Gastrocnemius medialis (tissue), 4 donors: ENCODE data around the gene GPR158.

Experiments
- CTCF ChIP-seq, 5 experiments: fragments of 450-650 bp in 3 of 5; fragments of 200-600 bp in 2 of 5; sonication (generic) in 2 of 5; IDR thresholded peaks in 4 of 5; conservative IDR thresholded peaks in 1 of 5; 1 replicate in 4 of 5; 2 replicates in 1 of 5; pipeline ENCODE4 v1.5.1; 2016 to 2019; ENCODE audit warnings: antibody characterized with exemption in 5 of 5, mild to moderate bottlenecking in 3 of 5, moderate library complexity in 3 of 5
- POLR2A ChIP-seq, 2 donors: fragments of 450-650 bp; IDR thresholded peaks; one replicate each; pipeline ENCODE4 v1.6.1; 2017; ENCODE audit warnings: antibody characterized with exemption in 2 of 2, mild to moderate bottlenecking in 2 of 2, moderate library complexity in 2 of 2

GRCh38 chr10:25506821-25507335 is 332.1 kb downstream of the GPR158 start:
- TF ChIP-seq CTCF (IDR thresholded peaks at IDR 0.05 in 4 of 5, conservative IDR thresholded peaks at IDR 0.05 in 1 of 5) (no peak), POLR2A (IDR thresholded peaks at IDR 0.05) (no peak)
